OCI-LY1 (cell line): ENCODE data around the gene CRTC1.

Source experiments
- H2AFZ ChIP-seq: fragments of 200-600 bp; sonication (generic), shearing (Covaris generic); 2 replicates; pipeline ENCODE4 v1.6.0; 2014; ENCODE audit warnings: antibody characterized with exemption, mild to moderate bottlenecking, low read length
- H3F3A ChIP-seq: fragments of 200-600 bp; sonication (generic), shearing (Covaris generic); 2 replicates; pipeline ENCODE4 v1.6.0; 2014; ENCODE audit warnings: mild to moderate bottlenecking, antibody characterized with exemption, low read length, moderate library complexity; ENCODE audit not compliant: insufficient read depth
- H3K27ac ChIP-seq: fragments of 200-600 bp; sonication (generic); 2 replicates; pipeline ENCODE4 v1.5.1; 2014; ENCODE audit warnings: low read length, mixed run types, mild to moderate bottlenecking, low read depth; ENCODE audit not compliant: poor library complexity, severe bottlenecking
- H3K27me3 ChIP-seq: fragments of 200-600 bp; sonication (generic); 2 replicates; pipeline ENCODE4 v1.6.0; 2014; ENCODE audit warnings: antibody characterized with exemption, mild to moderate bottlenecking, low read length, moderate library complexity; ENCODE audit not compliant: insufficient read depth
- H3K36me3 ChIP-seq: fragments of 200-600 bp; sonication (generic); 2 replicates; pipeline ENCODE4 v1.6.1; 2014; ENCODE audit warnings: mild to moderate bottlenecking, antibody characterized with exemption, low read length, moderate library complexity, mixed read lengths; ENCODE audit not compliant: insufficient read depth
- H3K4me1 ChIP-seq: fragments of 200-600 bp; sonication (generic); 2 replicates; pipeline ENCODE4 v1.5.1; 2014; ENCODE audit warnings: mild to moderate bottlenecking, low read length, moderate library complexity; ENCODE audit not compliant: insufficient read depth, severe bottlenecking
- H3K4me2 ChIP-seq: fragments of 200-600 bp; sonication (generic), shearing (Covaris generic); 2 replicates; pipeline ENCODE4 v1.6.1; 2014; ENCODE audit warnings: low read length
- H3K4me3 ChIP-seq: fragments of 200-600 bp; sonication (generic); 2 replicates; pipeline ENCODE4 v1.5.1; 2014; ENCODE audit warnings: low read length, low read depth, mild to moderate bottlenecking, mixed read lengths; ENCODE audit not compliant: poor library complexity, severe bottlenecking
- H3K79me2 ChIP-seq: fragments of 200-600 bp; shearing (Covaris generic); 2 replicates; pipeline ENCODE4 v1.6.1; 2016; ENCODE audit warnings: mixed run types, low read length, mixed read lengths; ENCODE audit not compliant: insufficient read depth
- H3K9ac ChIP-seq: fragments of 200-600 bp; sonication (generic), shearing (Covaris generic); 2 replicates; pipeline ENCODE4 v1.6.1; 2014; ENCODE audit warnings: mild to moderate bottlenecking, low read length, mixed read lengths
- H3K9me2 ChIP-seq: fragments of 200-600 bp; sonication (generic), shearing (Covaris generic); 2 replicates; pipeline ENCODE4 v1.6.1; 2014; ENCODE audit warnings: low read depth, mild to moderate bottlenecking, low read length, mixed read lengths
- H3K9me3 ChIP-seq: fragments of 200-600 bp; shearing (Covaris generic); 2 replicates; pipeline ENCODE4 v1.6.1; 2014; ENCODE audit warnings: low read length, mixed read lengths
- H4K20me1 ChIP-seq: fragments of 200-600 bp; sonication (generic), shearing (Covaris generic); 2 replicates; pipeline ENCODE4 v1.6.0; 2016; ENCODE audit warnings: mild to moderate bottlenecking, low read length; ENCODE audit not compliant: insufficient read depth
- CTCF ChIP-seq: fragments of 200-600 bp; sonication (generic), shearing (Covaris generic); IDR thresholded peaks from 2 replicates; pipeline ENCODE4 v1.5.1; 2017; ENCODE audit warnings: mild to moderate bottlenecking, antibody characterized with exemption, low read length, moderate library complexity, mixed read lengths
- EZH2 ChIP-seq: fragments of 200-600 bp; sonication (generic), shearing (Covaris generic); IDR thresholded peaks from 2 replicates; pipeline ENCODE4 v1.8.0; 2017; ENCODE audit warnings: borderline replicate concordance, mixed run types, mild to moderate bottlenecking, antibody characterized with exemption, low read length, moderate library complexity, mixed read lengths

The CRTC1 gene

GRCh38 chr19:18770663-18771327 lies 87.3 kb downstream of the CRTC1 start:
- Histone ChIP-seq H3K27ac (no peak overlapping the region), H2AFZ (no peak overlapping the region), H3K4me1 (no peaks in the 10 kb centered on the region), H3K9ac (no peak overlapping the region), H4K20me1 (no peaks in the 10 kb centered on the region), H3K79me2 (no peaks in the 10 kb centered on the region), H3K4me3 (no peak overlapping the region), H3F3A (no peaks in the 10 kb centered on the region), H3K27me3 (peaks cover 10% of the 10 kb centered on the region; the same call in 1 of the 2 replicates), H3K9me2 (no peaks in the 10 kb centered on the region), H3K9me3 (no peaks in the 10 kb centered on the region), H3K36me3 (no peaks in the 10 kb centered on the region), H3K4me2 (no peak overlapping the region)
- TF ChIP-seq CTCF (no peak), EZH2 (no peak)

- Histone ChIP-seq H3K9ac (no peak overlapping the region), H3K27me3 (peaks cover 14% of the 10 kb centered on the region; the same call in 1 of the 2 replicates)
Observed at GRCh38 chr19:18771328-18772242, 88.1 kb downstream of the CRTC1 start.

More at GRCh38 chr19:18771328-18772242, 88.1 kb downstream of the CRTC1 start:
- Histone ChIP-seq H3K36me3 (no peaks in the 10 kb centered on the region), H3K79me2 (no peaks in the 10 kb centered on the region), H3K4me2 (no peak overlapping the region), H2AFZ (no peak overlapping the region), H3K9me2 (no peaks in the 10 kb centered on the region), H3K4me3 (no peak overlapping the region), H3F3A (no peaks in the 10 kb centered on the region), H3K4me1 (no peaks in the 10 kb centered on the region), H3K9me3 (no peaks in the 10 kb centered on the region), H4K20me1 (no peaks in the 10 kb centered on the region), H3K27ac (no peak overlapping the region)
- TF ChIP-seq EZH2 (no peak), CTCF (peak; percentile 59)
